H1 (cell line): ENCODE measurements around the gene CHRD. TPM values are rescaled to one million over a fixed set of nuclear protein-coding genes. Genes with fewer than 3 reads are reported as not detected.

Experiments
- CTCF ChIA-PET: fragments of 300-600 bp; sonication (Branson Sonifier 250); formaldehyde crosslinking; loops from one replicate; lab custom pipeline; 2021; ENCODE audit not compliant: partially characterized antibody; lab: Charles Lee
- POLR2A ChIA-PET: fragments of 300-600 bp; sonication (Branson Sonifier 250); formaldehyde crosslinking; loops from one replicate; lab custom pipeline; 2021; ENCODE audit warnings: inconsistent platforms; ENCODE audit not compliant: partially characterized antibody; lab: Charles Lee
- DNase-seq, 2 experiments: peaks; one replicate each; pipeline versions ENCODE4 v3.0.0 to v3.0.0-alpha.2; 2010 to 2022; ENCODE audit warnings: low spot score in 2 of 2, low read depth in 1 of 2, mixed read lengths in 1 of 2
- FAIRE-seq: peaks from 2 replicates; lab custom pipeline; 2011; peaks lifted over from hg19 to GRCh38; lab: Jason Lieb, UNC
- H2AFZ ChIP-seq: 2 replicates; pipeline ENCODE4 v1.8.1; 2012; ENCODE audit warnings: low read length, inconsistent platforms
- H2AK5ac ChIP-seq: 2 replicates; pipeline ENCODE4 v1.6.1; 2013; ENCODE audit warnings: low read depth, low read length
- H2BK120ac ChIP-seq: replicated peaks from 2 replicates; pipeline ENCODE3; 2013; ENCODE audit warnings: low read depth, low read length, inconsistent platforms
- H2BK12ac ChIP-seq: 2 replicates; pipeline ENCODE4 v1.6.1; 2013; ENCODE audit warnings: low read depth, low read length
- H2BK15ac ChIP-seq: 2 replicates; pipeline ENCODE4 v1.6.1; 2013; ENCODE audit warnings: low read length
- H2BK20ac ChIP-seq: 2 replicates; pipeline ENCODE4 v1.6.1; 2013; ENCODE audit warnings: low read length
- H2BK5ac ChIP-seq: 2 replicates; pipeline ENCODE4 v1.6.1; 2013; ENCODE audit warnings: low read depth, low read length
- H3K14ac ChIP-seq: 2 replicates; pipeline ENCODE4 v1.6.1; 2013; ENCODE audit warnings: inconsistent platforms; ENCODE audit not compliant: insufficient read length
- H3K18ac ChIP-seq: 2 replicates; pipeline ENCODE4 v1.6.1; 2013; ENCODE audit warnings: low read length; ENCODE audit errors: extremely low read depth
- H3K23ac ChIP-seq: 2 replicates; pipeline ENCODE4 v1.6.1; 2013; ENCODE audit warnings: inconsistent platforms; ENCODE audit not compliant: insufficient read length
- H3K23me2 ChIP-seq: 2 replicates; pipeline ENCODE4 v1.6.1; 2013; ENCODE audit warnings: low read depth, low read length
- H3K27ac ChIP-seq: 2 replicates; pipeline ENCODE4 v1.6.1; 2011; ENCODE audit warnings: low read depth, low read length, inconsistent platforms
- H3K27me3 ChIP-seq, 4 experiments: replicated peaks in 1 of 4; 1 replicate in 1 of 4; 2 replicates in 3 of 4; pipeline versions ENCODE4 v1.6.1 to v1.8.1; 2011 to 2013; ENCODE audit warnings: low read length in 3 of 4, mild to moderate bottlenecking in 3 of 4, inconsistent platforms in 2 of 4, mixed read lengths in 2 of 4, moderate library complexity in 1 of 4; ENCODE audit not compliant: control insufficient read depth in 3 of 4, insufficient read depth in 3 of 4; ENCODE audit errors: extremely low read depth in 1 of 4
- H3K36me3 ChIP-seq, 4 experiments: 2 replicates each; pipeline versions ENCODE4 v1.6.1 to v1.8.1; 2011 to 2013; ENCODE audit warnings: mild to moderate bottlenecking in 4 of 4, low read length in 3 of 4, moderate library complexity in 2 of 4, control low read depth in 1 of 4, inconsistent platforms in 1 of 4; ENCODE audit not compliant: insufficient read depth in 4 of 4, control insufficient read depth in 2 of 4
- H3K4ac ChIP-seq: replicated peaks from 2 replicates; pipeline ENCODE3; 2013; ENCODE audit warnings: low read length, low read depth, mixed read lengths, inconsistent platforms; ENCODE audit not compliant: insufficient read length
- H3K4me1 ChIP-seq, 4 experiments: replicated peaks in 1 of 4; 1 replicate in 1 of 4; 2 replicates in 3 of 4; pipeline versions ENCODE4 v1.6.1 to v1.8.1; 2011 to 2013; ENCODE audit warnings: low read length in 3 of 4, inconsistent platforms in 2 of 4, mixed read lengths in 1 of 4; ENCODE audit not compliant: insufficient read depth in 4 of 4, control insufficient read depth in 3 of 4
- H3K4me2 ChIP-seq, 2 experiments: 2 replicates each; pipeline versions ENCODE4 v1.6.1 to v1.8.1; 2011 to 2013; ENCODE audit warnings: low read depth in 2 of 2, low read length in 2 of 2, control low read depth in 1 of 2, inconsistent platforms in 1 of 2, mild to moderate bottlenecking in 1 of 2; ENCODE audit not compliant: insufficient read depth in 1 of 2
- H3K4me3 ChIP-seq, 4 experiments: fragments of 200-600, 300-600 bp in 1 of 4; sonication (generic), shearing (Covaris generic), sonication (Bioruptor Twin) in 1 of 4; 2 replicates each; pipeline versions ENCODE4 v1.5.1 to v1.8.1; 2011 to 2016; ENCODE audit warnings: low read length in 4 of 4, low read depth in 3 of 4, control low read depth in 2 of 4, inconsistent platforms in 2 of 4, mild to moderate bottlenecking in 2 of 4, mixed read lengths in 1 of 4, moderate library complexity in 1 of 4; ENCODE audit not compliant: insufficient read depth in 2 of 4; ENCODE audit errors: extremely low read depth in 1 of 4
- H3K56ac ChIP-seq: replicated peaks from 2 replicates; pipeline ENCODE3; 2013; ENCODE audit warnings: low read depth, mild to moderate bottlenecking, mixed read lengths, low read length, inconsistent platforms; ENCODE audit not compliant: insufficient read length
- H3K79me1 ChIP-seq: 2 replicates; pipeline ENCODE4 v1.6.1; 2013; ENCODE audit warnings: low read depth, low read length, control low read depth
- H3K79me2 ChIP-seq, 2 experiments: 2 replicates each; pipeline versions ENCODE4 v1.6.1 to v1.8.1; 2012 to 2013; ENCODE audit warnings: low read length in 2 of 2, mild to moderate bottlenecking in 2 of 2, inconsistent platforms in 1 of 2; ENCODE audit not compliant: insufficient read depth in 2 of 2, control insufficient read depth in 1 of 2
- H3K9ac ChIP-seq, 4 experiments: replicated peaks in 1 of 4; 1 replicate in 1 of 4; 2 replicates in 3 of 4; pipeline versions ENCODE4 v1.6.1 to v1.8.1; 2011 to 2013; ENCODE audit warnings: low read depth in 3 of 4, low read length in 3 of 4, control low read depth in 2 of 4, mild to moderate bottlenecking in 2 of 4, moderate library complexity in 2 of 4, inconsistent platforms in 1 of 4; ENCODE audit errors: extremely low read depth in 1 of 4
- H3K9me3 ChIP-seq, 2 experiments: 2 replicates each; pipeline versions ENCODE4 v1.6.1 to v1.8.1; 2012 to 2013; ENCODE audit warnings: mild to moderate bottlenecking in 2 of 2, moderate library complexity in 2 of 2, control low read depth in 1 of 2, inconsistent platforms in 1 of 2, low read depth in 1 of 2, low read length in 1 of 2, mixed read lengths in 1 of 2; ENCODE audit not compliant: insufficient read depth in 2 of 2
- H4K20me1 ChIP-seq, 2 experiments: replicated peaks in 1 of 2; 2 replicates each; pipeline versions ENCODE3 to v1.8.1; 2011 to 2013; ENCODE audit warnings: inconsistent platforms in 2 of 2, low read length in 2 of 2, mild to moderate bottlenecking in 1 of 2; ENCODE audit not compliant: insufficient read depth in 2 of 2, control insufficient read depth in 1 of 2
- H4K5ac ChIP-seq: 2 replicates; pipeline ENCODE4 v1.6.1; 2013; ENCODE audit warnings: low read length, low read depth, mixed read lengths, inconsistent platforms; ENCODE audit not compliant: insufficient read length
- H4K8ac ChIP-seq: 2 replicates; pipeline ENCODE4 v1.8.0; 2013; ENCODE audit warnings: mild to moderate bottlenecking, moderate library complexity, low read length, inconsistent platforms; ENCODE audit not compliant: insufficient read depth; ENCODE audit errors: extremely low read depth
- H4K91ac ChIP-seq: replicated peaks from 2 replicates; pipeline ENCODE3; 2013; ENCODE audit warnings: low read length, mixed read lengths, inconsistent platforms; ENCODE audit not compliant: insufficient read length
- ATF2 ChIP-seq: IDR thresholded peaks from 2 replicates; pipeline ENCODE4 v1.6.1; 2012; ENCODE audit warnings: low read length, inconsistent platforms
- CHD1 ChIP-seq: IDR thresholded peaks from 2 replicates; pipeline ENCODE4 v1.6.1; 2012; ENCODE audit warnings: low read depth, low read length, improper control_type of control experiment
- E2F6 ChIP-seq: IDR thresholded peaks from 2 replicates; pipeline ENCODE4 v1.6.1; 2012; ENCODE audit warnings: inconsistent platforms
- HDAC6 ChIP-seq: IDR thresholded peaks from one replicate; pipeline ENCODE4 v1.7.1; 2012; ENCODE audit warnings: low read depth, mild to moderate bottlenecking, inconsistent platforms, low read length, moderate library complexity
- JUN ChIP-seq: IDR thresholded peaks from 2 replicates; pipeline ENCODE4 v1.6.1; 2011; ENCODE audit warnings: low read depth, mild to moderate bottlenecking, improper control_type of control experiment, low read length
- KDM1A ChIP-seq: fragments of 200-600, 300-600 bp; sonication (generic); IDR thresholded peaks from 2 replicates; pipeline ENCODE4 v1.7.1; 2016; ENCODE audit warnings: mild to moderate bottlenecking, low read length, borderline replicate concordance
- NANOG ChIP-seq: IDR thresholded peaks from 2 replicates; pipeline ENCODE4 v1.6.1; 2011; ENCODE audit warnings: low read length, low read depth, mild to moderate bottlenecking, inconsistent platforms; ENCODE audit not compliant: insufficient read depth, poor library complexity, severe bottlenecking
- POU5F1 ChIP-seq: IDR thresholded peaks from 2 replicates; pipeline ENCODE4 v1.6.1; 2011; ENCODE audit warnings: low read depth, mild to moderate bottlenecking, low read length, moderate library complexity
- RXRA ChIP-seq: IDR thresholded peaks from 2 replicates; pipeline ENCODE4 v1.6.1; 2011; ENCODE audit warnings: low read depth, mild to moderate bottlenecking, low read length, moderate library complexity; ENCODE audit not compliant: insufficient read depth
- SP1 ChIP-seq: IDR thresholded peaks from 2 replicates; pipeline ENCODE4 v1.6.1; 2011; ENCODE audit warnings: low read depth, low read length
- TCF12 ChIP-seq: IDR thresholded peaks from 2 replicates; pipeline ENCODE4 v1.6.1; 2011; ENCODE audit warnings: low read depth, mild to moderate bottlenecking, low read length
- TEAD4 ChIP-seq: IDR thresholded peaks from 2 replicates; pipeline ENCODE4 v1.6.1; 2012; ENCODE audit warnings: low read depth, low read length, inconsistent platforms, mixed read lengths
- ZNF274 ChIP-seq: IDR thresholded peaks from 2 replicates; pipeline ENCODE4 v1.7.0; 2012; ENCODE audit warnings: low read length, borderline replicate concordance; ENCODE audit errors: extremely low read depth
- WGBS, 2 experiments: shearing (Covaris generic) in 1 of 2; methylation state at CpG; one replicate each; pipeline versions ENCODE4 v1.1.6 to v1.1.7; 2013 to 2015; ENCODE audit warnings: low lambda C conversion rate in 2 of 2, mixed read lengths in 2 of 2, inconsistent platforms in 1 of 2, low coverage in 1 of 2, missing lambda C conversion rate in 1 of 2; ENCODE audit not compliant: insufficient replicate concordance in 2 of 2, insufficient coverage in 1 of 2, insufficient read length in 1 of 2; ENCODE audit errors: extremely low coverage in 1 of 2, missing lambda C conversion rate in 1 of 2; 5-methylcytosine and 5-hydroxymethylcytosine counted together
- polyA plus RNA-seq, 7 experiments: library from polyadenylated mRNA; depleted of rRNA in 3 of 7; stranded (reverse) in 5 of 7; unstranded in 2 of 7; fragments of >200 nt in 5 of 7; fragments of 200-250 nt in 2 of 7; gene quantifications; 1 replicate in 5 of 7; 2 replicates in 1 of 7; 4 replicates in 1 of 7; pipeline versions ENCODE4 v1.2.1 to v1.2.3, GENCODE V29; 2011 to 2013; ENCODE audit warnings: missing spikeins in 2 of 7, mixed read lengths in 2 of 7
- total RNA-seq: library from RNA; stranded (reverse); fragmentation: NEBNext Ultra II Directional; extraction: Animal tissue kit (Norgen Biotek cat#: 25700); gene quantifications from 2 replicates; pipeline ENCODE4 v1.2.1, GENCODE V29; 2021

The CHRD gene
- total and polyA plus RNA-seq, 2 of the 8 experiments (the other 6 are each of a cell fraction or from before 2014, with no cell fraction given) = 0.62 to 0.86 TPM

GRCh38 chr3:184430940-184431339 lies 51.1 kb downstream of the CHRD start:
- H2BK15ac ChIP-seq = no peak overlapping the region
- WGBS, 2 experiments = 90 to 100% methylated on average over 1 to 2 of the region's 2 CpGs
- no peak overlapping the region for H3K14ac ChIP-seq
- H3K18ac ChIP-seq = no peak overlapping the region
- no peak overlapping the region for H3K56ac ChIP-seq
- no peak overlapping the region for H3K9ac ChIP-seq
- H3K4me1 ChIP-seq = no peaks in the 10 kb centered on the region
- ChIA-PET POLR2A (interaction anchor here (0.6 kb wide), 1 partner anchor 366 kb away, joined by 3 read pairs; no protein-coding TSS in a partner anchor), CTCF (interaction anchor here (1.4 kb wide), 1 partner anchor 111 kb away, joined by 3 read pairs; no protein-coding TSS in a partner anchor)
- no peak overlapping the region for H2AFZ ChIP-seq
- H2BK120ac ChIP-seq = no peak overlapping the region
- no peaks in the 10 kb centered on the region for H3K23me2 ChIP-seq
- no peaks in the 10 kb centered on the region for H4K20me1 ChIP-seq
- H2BK5ac ChIP-seq = no peak overlapping the region
- no peak overlapping the region for H3K4me2 ChIP-seq
- no peak overlapping the region for H4K5ac ChIP-seq
- FAIRE-seq (no peak), DNase-seq (no peak)
- H3K4ac ChIP-seq = no peak overlapping the region
- H3K27me3 ChIP-seq = no peaks in the 10 kb centered on the region
- no peaks in the 10 kb centered on the region for H3K79me1 ChIP-seq
- no peak overlapping the region for H4K91ac ChIP-seq
- no peak overlapping the region for H2BK20ac ChIP-seq
- H3K36me3 ChIP-seq = no peaks in the 10 kb centered on the region
- H3K27ac ChIP-seq = no peak overlapping the region
- no peaks in the 10 kb centered on the region for H3K9me3 ChIP-seq
- H4K8ac ChIP-seq = no peak overlapping the region
- H3K4me3 ChIP-seq = no peak overlapping the region
- H3K79me2 ChIP-seq = no peaks in the 10 kb centered on the region
- no peak overlapping the region for H2AK5ac ChIP-seq
- no peak overlapping the region for H2BK12ac ChIP-seq
- no peak overlapping the region for H3K23ac ChIP-seq
- no peak for TF ChIP-seq HDAC6
- no peak for TF ChIP-seq KDM1A
- TF ChIP-seq CHD1 = no peak
- no peak for TF ChIP-seq TEAD4
- no peak for TF ChIP-seq JUN
- TF ChIP-seq RXRA = no peak
- no peak for TF ChIP-seq E2F6
- no peak for TF ChIP-seq SP1
- TF ChIP-seq TCF12 = no peak
- no peak for TF ChIP-seq ATF2
- TF ChIP-seq NANOG = no peak
- TF ChIP-seq POU5F1 = no peak
- no peak for TF ChIP-seq ZNF274
